ENCODE measurements around the gene RASA4B. TPM values are rescaled to one million over a fixed set of nuclear protein-coding genes. Genes with fewer than 3 reads are reported as not detected.
"Not testable (repeated sequence)": the region's sequence is repeated elsewhere in the genome, so short reads cannot be mapped to it uniquely, and the experiment has no call there.

The RASA4B gene
- total and polyA plus RNA-seq, 4 donors, result 7.3 to 24.6 (median 10.5) TPM

GRCh38 chr7:102490529-102491075, 27.0 kb downstream of the RASA4B start:
- WGBS, 2 donors, result 79 to 84% methylated on average over 2 to 3 of the region's 12 CpGs
- H3K4me3 ChIP-seq; H3K9me3 ChIP-seq (ENCODE audit: control insufficient read depth in 4 of 4, insufficient read depth in 3 of 4, low read length in 3 of 4); H3K36me3 ChIP-seq (ENCODE audit: control insufficient read depth in 4 of 4, insufficient read depth in 4 of 4, low read length in 4 of 4); DNase-seq; H3K27ac ChIP-seq (ENCODE audit: low read depth in 1 of 2, low read length in 1 of 2); H3K27me3 ChIP-seq (ENCODE audit: control insufficient read depth in 3 of 3, insufficient read depth in 3 of 3, low read length in 2 of 3); H3K9ac ChIP-seq (ENCODE audit: insufficient read depth in 1 of 2, low read length in 2 of 2); H3K4me1 ChIP-seq (ENCODE audit: control insufficient read depth in 5 of 5, insufficient read depth in 5 of 5, low read length in 5 of 5): not testable (repeated sequence)
- ATAC-seq (ENCODE audit: insufficient read depth, low FRiP score), result peak; percentile 76

GRCh38 chr7:102484317-102484716, 33.3 kb downstream of the RASA4B start:
- H3K36me3 ChIP-seq (ENCODE audit: control insufficient read depth in 4 of 4, insufficient read depth in 4 of 4, low read length in 4 of 4); ATAC-seq (ENCODE audit: insufficient read depth, low FRiP score); H3K27ac ChIP-seq (ENCODE audit: low read depth in 1 of 2, low read length in 1 of 2); DNase-seq; H3K4me3 ChIP-seq; H3K4me1 ChIP-seq (ENCODE audit: control insufficient read depth in 5 of 5, insufficient read depth in 5 of 5, low read length in 5 of 5); H3K27me3 ChIP-seq (ENCODE audit: control insufficient read depth in 3 of 3, insufficient read depth in 3 of 3, low read length in 2 of 3); H3K9ac ChIP-seq (ENCODE audit: insufficient read depth in 1 of 2, low read length in 2 of 2); H3K9me3 ChIP-seq (ENCODE audit: control insufficient read depth in 4 of 4, insufficient read depth in 3 of 4, low read length in 3 of 4): not testable (repeated sequence)
- WGBS, 2 donors, result no CpG with 5 or more reads among the region's 5 CpGs

GRCh38 chr7:102481962-102482361, 35.6 kb downstream of the RASA4B start:
- not testable (repeated sequence) for DNase-seq; ATAC-seq (ENCODE audit: insufficient read depth, low FRiP score); H3K4me3 ChIP-seq; H3K9ac ChIP-seq (ENCODE audit: insufficient read depth in 1 of 2, low read length in 2 of 2); H3K27ac ChIP-seq (ENCODE audit: low read depth in 1 of 2, low read length in 1 of 2); H3K9me3 ChIP-seq (ENCODE audit: control insufficient read depth in 4 of 4, insufficient read depth in 3 of 4, low read length in 3 of 4); H3K4me1 ChIP-seq (ENCODE audit: control insufficient read depth in 5 of 5, insufficient read depth in 5 of 5, low read length in 5 of 5); H3K36me3 ChIP-seq (ENCODE audit: control insufficient read depth in 4 of 4, insufficient read depth in 4 of 4, low read length in 4 of 4); H3K27me3 ChIP-seq (ENCODE audit: control insufficient read depth in 3 of 3, insufficient read depth in 3 of 3, low read length in 2 of 3)
- no CpG with 5 or more reads among the region's 10 CpGs for WGBS, 2 donors

GRCh38 chr7:102479982-102480637, 37.5 kb downstream of the RASA4B start:
- H3K36me3 ChIP-seq (ENCODE audit: control insufficient read depth in 4 of 4, insufficient read depth in 4 of 4, low read length in 4 of 4); H3K9me3 ChIP-seq (ENCODE audit: control insufficient read depth in 4 of 4, insufficient read depth in 3 of 4, low read length in 3 of 4); H3K27me3 ChIP-seq (ENCODE audit: control insufficient read depth in 3 of 3, insufficient read depth in 3 of 3, low read length in 2 of 3); H3K27ac ChIP-seq (ENCODE audit: low read depth in 1 of 2, low read length in 1 of 2); ATAC-seq (ENCODE audit: insufficient read depth, low FRiP score); DNase-seq; H3K4me1 ChIP-seq (ENCODE audit: control insufficient read depth in 5 of 5, insufficient read depth in 5 of 5, low read length in 5 of 5); H3K9ac ChIP-seq (ENCODE audit: insufficient read depth in 1 of 2, low read length in 2 of 2); H3K4me3 ChIP-seq: not testable (repeated sequence)
- 5 to 8% methylated on average over 6 to 8 of the region's 11 CpGs for whole genome bisulfite sequencing, 2 donors
- TF ChIP-seq CTCF (IDR thresholded peaks at IDR 0.05; ENCODE audit: control extremely low read depth, extremely low read depth), result peak; percentile 7

- not testable (repeated sequence) for H3K27ac ChIP-seq (ENCODE audit: low read depth in 1 of 2, low read length in 1 of 2); ATAC-seq (ENCODE audit: insufficient read depth, low FRiP score); H3K36me3 ChIP-seq (ENCODE audit: control insufficient read depth in 4 of 4, insufficient read depth in 4 of 4, low read length in 4 of 4); H3K4me1 ChIP-seq (ENCODE audit: control insufficient read depth in 5 of 5, insufficient read depth in 5 of 5, low read length in 5 of 5); H3K9me3 ChIP-seq (ENCODE audit: control insufficient read depth in 4 of 4, insufficient read depth in 3 of 4, low read length in 3 of 4); H3K27me3 ChIP-seq (ENCODE audit: control insufficient read depth in 3 of 3, insufficient read depth in 3 of 3, low read length in 2 of 3); H3K9ac ChIP-seq (ENCODE audit: insufficient read depth in 1 of 2, low read length in 2 of 2); H3K4me3 ChIP-seq; DNase-seq
- WGBS, 2 donors, result 0% methylated on average over 2 of the region's 10 CpGs
These were observed 38.4 kb downstream of the RASA4B start for GRCh38 chr7:102479209-102479584.

Measured in lung (tissue), 12 donors.